Stimulated activated memory B cell treated with anti-CD40 and anti-IgM and Interleukin-4, amounts not matched to agents 10 μg/mL and 1 μg/mL and 100 μg/mL, for 72 hours (primary cell): ENCODE data around the gene RRAD.
"Not testable (repeated sequence)": the region's sequence is repeated elsewhere in the genome, so short reads cannot be mapped to it uniquely, and the experiment has no call there.

Source experiments
- ATAC-seq: fragments of 150-1000 bp; cut with Tn5 transposase; 2 replicates; pipeline ENCODE4 v1.10.0; 2021
- H3K27ac Mint-ChIP-seq: one replicate; pipeline ENCODE4 v1.8.0; 2022; ENCODE audit warnings: mild to moderate bottlenecking, mixed read lengths
- H3K27me3 Mint-ChIP-seq: one replicate; pipeline ENCODE4 v1.8.0; 2022; ENCODE audit warnings: mixed read lengths
- H3K36me3 Mint-ChIP-seq: one replicate; pipeline ENCODE4 v1.8.0; 2022; ENCODE audit warnings: mixed read lengths
- H3K4me1 Mint-ChIP-seq: one replicate; pipeline ENCODE4 v1.8.0; 2022; ENCODE audit warnings: mixed read lengths
- H3K4me3 Mint-ChIP-seq: one replicate; pipeline ENCODE4 v1.8.0; 2022; ENCODE audit warnings: mild to moderate bottlenecking, moderate library complexity, mixed read lengths
- H3K9me3 Mint-ChIP-seq: one replicate; pipeline ENCODE4 v1.8.0; 2022; ENCODE audit warnings: mixed read lengths

The RRAD gene

GRCh38 chr16:66944054-66944441 lies 18.7 kb upstream of the RRAD start:
- Mint-ChIP-seq H3K4me1 (peaks cover 23% of the 10 kb centered on the region), H3K27me3 (peaks cover 16% of the 10 kb centered on the region), H3K36me3 (peaks cover 27% of the 10 kb centered on the region), H3K9me3 (no peaks in the 10 kb centered on the region), H3K4me3 (no peak overlapping the region), H3K27ac (no peak overlapping the region)
- no peak for ATAC-seq

- peaks cover 18% of the 10 kb centered on the region for H3K4me1 Mint-ChIP-seq
- peaks cover 27% of the 10 kb centered on the region for H3K36me3 Mint-ChIP-seq
- H3K27ac Mint-ChIP-seq: no peak overlapping the region
- no peaks in the 10 kb centered on the region for H3K9me3 Mint-ChIP-seq
- peaks cover 11% of the 10 kb centered on the region for H3K27me3 Mint-ChIP-seq
- H3K4me3 Mint-ChIP-seq: no peak overlapping the region
- ATAC-seq: no peak
Observed at GRCh38 chr16:66943426-66944053, 18.2 kb upstream of the RRAD start.

- no peak for ATAC-seq
- Mint-ChIP-seq H3K4me3 (no peak overlapping the region), H3K36me3 (peaks cover 27% of the 10 kb centered on the region), H3K4me1 (peaks cover 12% of the 10 kb centered on the region), H3K27ac (no peak overlapping the region), H3K9me3 (no peaks in the 10 kb centered on the region), H3K27me3 (peaks cover 6% of the 10 kb centered on the region)
Observed at GRCh38 chr16:66942981-66943380, 17.6 kb upstream of the RRAD start.

GRCh38 chr16:66940236-66940635 lies 14.9 kb upstream of the RRAD start:
- no peak for ATAC-seq
- Mint-ChIP-seq H3K27ac (no peak overlapping the region), H3K4me1 (peaks cover 23% of the 10 kb centered on the region), H3K9me3 (no peaks in the 10 kb centered on the region), H3K4me3 (no peak overlapping the region), H3K36me3 (peaks cover 27% of the 10 kb centered on the region), H3K27me3 (no peaks in the 10 kb centered on the region)

- H3K27ac Mint-ChIP-seq: no peak overlapping the region
- H3K4me3 Mint-ChIP-seq: no peak overlapping the region
- ATAC-seq: no peak
- H3K4me1 Mint-ChIP-seq: peaks cover 30% of the 10 kb centered on the region
- no peaks in the 10 kb centered on the region for H3K9me3 Mint-ChIP-seq
- peaks cover 28% of the 10 kb centered on the region for H3K36me3 Mint-ChIP-seq
- H3K27me3 Mint-ChIP-seq: no peaks in the 10 kb centered on the region
Observed at GRCh38 chr16:66939366-66939765, 14.0 kb upstream of the RRAD start.

- Mint-ChIP-seq H3K27me3 (no peaks in the 10 kb centered on the region), H3K4me1 (peaks cover 45% of the 10 kb centered on the region), H3K36me3 (peaks cover 27% of the 10 kb centered on the region), H3K9me3 (no peaks in the 10 kb centered on the region), H3K27ac (no peak overlapping the region), H3K4me3 (no peak overlapping the region)
- ATAC-seq: no peak
Observed at GRCh38 chr16:66937725-66938337, 12.5 kb upstream of the RRAD start.

GRCh38 chr16:66936889-66937554 lies 11.7 kb upstream of the RRAD start:
- Mint-ChIP-seq H3K9me3 (no peaks in the 10 kb centered on the region), H3K27ac (no peak overlapping the region), H3K4me3 (no peak overlapping the region), H3K4me1 (peaks cover 53% of the 10 kb centered on the region), H3K27me3 (no peaks in the 10 kb centered on the region), H3K36me3 (peaks cover 26% of the 10 kb centered on the region)
- no peak for ATAC-seq

- peaks cover 59% of the 10 kb centered on the region for H3K4me1 Mint-ChIP-seq
- H3K36me3 Mint-ChIP-seq: peaks cover 26% of the 10 kb centered on the region
- ATAC-seq: no peak
- peak overlapping the region; percentile 99 for H3K27ac Mint-ChIP-seq
- H3K9me3 Mint-ChIP-seq: no peaks in the 10 kb centered on the region
- peak overlapping the region; percentile 2 for H3K4me3 Mint-ChIP-seq
- no peaks in the 10 kb centered on the region for H3K27me3 Mint-ChIP-seq
Observed at GRCh38 chr16:66936462-66936861, 11.1 kb upstream of the RRAD start.

GRCh38 chr16:66935314-66936011 lies 10.1 kb upstream of the RRAD start, which contains the start of gene CES2:
CES2 (plus strand) TSS chr16:66935516; CDS start chr16:66935636, 120 bp downstream.
- Mint-ChIP-seq H3K36me3 (peaks cover 26% of the 10 kb centered on the region), H3K27me3 (no peaks in the 10 kb centered on the region), H3K4me3 (peak within 1 kb of the TSS; percentile 98), H3K4me1 (peaks cover 59% of the 10 kb centered on the region), H3K27ac (peak within 1 kb of the TSS; percentile 99), H3K9me3 (no peaks in the 10 kb centered on the region)
- no peak for ATAC-seq

- Mint-ChIP-seq H3K36me3 (peaks cover 26% of the 10 kb centered on the region), H3K4me3 (peak overlapping the region; percentile 98), H3K27ac (peak overlapping the region; percentile 99), H3K4me1 (peaks cover 59% of the 10 kb centered on the region)
- not testable (repeated sequence) for ATAC-seq, H3K9me3 Mint-ChIP-seq, H3K27me3 Mint-ChIP-seq
Observed at GRCh38 chr16:66934839-66935313, 9.5 kb upstream of the RRAD start.

GRCh38 chr16:66934138-66934838 lies 9.0 kb upstream of the RRAD start, which contains the start of gene CIAO2B:
CIAO2B (minus strand) TSS chr16:66934402; CDS start chr16:66934364, 38 bp downstream.
- Mint-ChIP-seq H3K9me3 (no peaks in the 10 kb centered on the region), H3K4me3 (peak within 1 kb of the TSS; percentile 98), H3K27ac (peak within 1 kb of the TSS; percentile 99), H3K4me1 (peaks cover 59% of the 10 kb centered on the region), H3K27me3 (no peaks in the 10 kb centered on the region), H3K36me3 (peaks cover 26% of the 10 kb centered on the region)
- peak; percentile 89 for ATAC-seq

- Mint-ChIP-seq H3K9me3 (no peaks in the 10 kb centered on the region), H3K27me3 (no peaks in the 10 kb centered on the region), H3K36me3 (peaks cover 26% of the 10 kb centered on the region), H3K4me1 (peaks cover 59% of the 10 kb centered on the region), H3K4me3 (peak overlapping the region; percentile 98), H3K27ac (peak overlapping the region; percentile 99)
- peak; percentile 44 for ATAC-seq
Observed at GRCh38 chr16:66933776-66934137, 8.4 kb upstream of the RRAD start.

GRCh38 chr16:66932076-66932475 lies 6.7 kb upstream of the RRAD start:
- Mint-ChIP-seq H3K9me3 (no peaks in the 10 kb centered on the region), H3K36me3 (peaks cover 37% of the 10 kb centered on the region), H3K4me3 (no peak overlapping the region), H3K27ac (no peak overlapping the region), H3K27me3 (no peaks in the 10 kb centered on the region), H3K4me1 (peaks cover 57% of the 10 kb centered on the region)
- ATAC-seq: no peak

- Mint-ChIP-seq H3K9me3 (no peaks in the 10 kb centered on the region), H3K27me3 (peaks cover 1% of the 10 kb centered on the region), H3K36me3 (peaks cover 37% of the 10 kb centered on the region), H3K27ac (no peak overlapping the region), H3K4me1 (peaks cover 57% of the 10 kb centered on the region), H3K4me3 (no peak overlapping the region)
- ATAC-seq: no peak
Observed at GRCh38 chr16:66931665-66932064, 6.3 kb upstream of the RRAD start.

- Mint-ChIP-seq H3K27me3 (peaks cover 16% of the 10 kb centered on the region), H3K4me3 (no peak overlapping the region), H3K9me3 (no peaks in the 10 kb centered on the region), H3K27ac (no peak overlapping the region), H3K4me1 (peaks cover 53% of the 10 kb centered on the region), H3K36me3 (peaks cover 37% of the 10 kb centered on the region)
- ATAC-seq: no peak
Observed at GRCh38 chr16:66930189-66930588, 4.9 kb upstream of the RRAD start.
